Stomach (tissue), 9 donors: ENCODE results near the gene NTRK2. TPM values are rescaled to one million over a fixed set of nuclear protein-coding genes. Genes with fewer than 3 reads are reported as not detected.

Source experiments
- DNase-seq, 2 donors: peaks; one replicate each; pipeline versions ENCODE4 v3.0.0 to v3.0.0-alpha.2; 2013 to 2019
- H3K27ac ChIP-seq, 5 donors: fragments of 200-600 bp in 4 of 5; sonication (generic) in 4 of 5; one replicate each; pipeline ENCODE4 v1.5.1; 2013 to 2019; ENCODE audit warnings: mild to moderate bottlenecking in 1 of 5, moderate library complexity in 1 of 5
- H3K27me3 ChIP-seq, 3 donors: fragments of 200-600 bp; sonication (generic); one replicate each; pipeline ENCODE4 v1.5.1; 2017 to 2019; ENCODE audit warnings: mixed run types in 1 of 3
- H3K36me3 ChIP-seq, 4 donors: fragments of 200-600 bp; sonication (generic); 1 replicate in 3 of 4; 2 replicates in 1 of 4; pipeline ENCODE4 v1.5.1; 2016 to 2019
- H3K4me1 ChIP-seq, 4 donors: fragments of 200-600 bp; sonication (generic); one replicate each; pipeline ENCODE4 v1.5.1; 2016 to 2019
- H3K4me3 ChIP-seq, 4 donors: fragments of 200-600 bp; sonication (generic) in 3 of 4; one replicate each; pipeline ENCODE4 v1.5.1; 2016 to 2019; ENCODE audit warnings: mild to moderate bottlenecking in 1 of 4
- H3K9me3 ChIP-seq, 4 donors: fragments of 200-600 bp; sonication (generic); one replicate each; pipeline ENCODE4 v1.5.1; 2016 to 2019
- CTCF ChIP-seq, 7 experiments: fragments of 450-650 bp in 4 of 7; fragments of 200-600 bp in 3 of 7; sonication (generic) in 3 of 7; IDR thresholded peaks; one replicate each; pipeline ENCODE4 v1.5.1; 2016 to 2019; ENCODE audit warnings: antibody characterized with exemption in 7 of 7, control low read depth in 2 of 7, mild to moderate bottlenecking in 1 of 7
- EP300 ChIP-seq: sonication (generic); formaldehyde crosslinking; IDR thresholded peaks from one replicate; pipeline ENCODE4 v1.6.1; 2017; ENCODE audit warnings: antibody characterized with exemption
- POLR2A ChIP-seq, 4 donors: fragments of 450-650 bp; IDR thresholded peaks; one replicate each; pipeline ENCODE4 v1.6.1; 2016; ENCODE audit warnings: antibody characterized with exemption in 4 of 4, control low read depth in 2 of 4, mild to moderate bottlenecking in 1 of 4, moderate library complexity in 1 of 4
- POLR2AphosphoS5 ChIP-seq, 3 donors: sonication (generic); formaldehyde crosslinking; IDR thresholded peaks; one replicate each; pipeline ENCODE4 v1.6.1; 2016; ENCODE audit warnings: antibody characterized with exemption in 3 of 3
- WGBS, 5 donors: extraction: QIAGEN DNeasy Blood & Tissue Kit in 3 of 5; methylation state at CpG; one replicate each; pipeline versions ENCODE4 v1.1.5 to v1.1.7; 2013 to 2018; 5-methylcytosine and 5-hydroxymethylcytosine counted together
- intact Hi-C: fragments of 100-400 bp; cut with DNase I; formaldehyde crosslinking; loops from one replicate; pipeline ENCODE4 v1.15.1; 2023; ENCODE audit warnings: low total_unique reads
- polyA plus RNA-seq, 3 donors: library from polyadenylated mRNA; stranded (reverse); fragments of 200-250 nt; gene quantifications; one replicate each; pipeline ENCODE4 v1.2.3, GENCODE V29; 2013
- total RNA-seq, 5 donors: library from RNA; depleted of rRNA; stranded (reverse); fragments of >200 nt; gene quantifications; one replicate each; pipeline versions ENCODE4 v1.1.0 to v1.2.3, GENCODE V29; 2014 to 2016
- donor health status: healthy with polysubstance abuse.
- donor health status: Bipolar disorder and iron deficiency.
- donor health status: healthy.

The NTRK2 gene
- total and polyA plus RNA-seq, 8 donors = 0.06 to 8.8 (median 2.6) TPM

GRCh38 chr9:84899326-84899725, 229.8 kb downstream of the NTRK2 start:
- H3K4me1 ChIP-seq = no peaks in the 10 kb centered on the region
- no peaks in the 10 kb centered on the region for H3K36me3 ChIP-seq
- no peaks in the 10 kb centered on the region for H3K9me3 ChIP-seq
- WGBS, 5 donors = 79 to 93% (median 88%) methylated on average over 2 of the region's 2 CpGs
- TF ChIP-seq POLR2AphosphoS5 (IDR thresholded peaks at IDR 0.05) (no peak), CTCF (IDR thresholded peaks at IDR 0.05) (no peak), EP300 (no peak), POLR2A (IDR thresholded peaks at IDR 0.05) (no peak)
- intact Hi-C loops = no loop called here
- no peak overlapping the region for H3K4me3 ChIP-seq
- no peaks in the 10 kb centered on the region for H3K27me3 ChIP-seq
- no peak for DNase-seq
- no peak overlapping the region for H3K27ac ChIP-seq

- no peaks in the 10 kb centered on the region for H3K27me3 ChIP-seq
- TF ChIP-seq EP300 (no peak), CTCF (IDR thresholded peaks at IDR 0.05) (no peak), POLR2A (IDR thresholded peaks at IDR 0.05) (no peak), POLR2AphosphoS5 (IDR thresholded peaks at IDR 0.05) (no peak)
- no peak overlapping the region for H3K4me3 ChIP-seq
- H3K9me3 ChIP-seq = no peaks in the 10 kb centered on the region
- no peaks in the 10 kb centered on the region for H3K36me3 ChIP-seq
- WGBS, 5 donors = 31 to 67% (median 49%) methylated on average over 2 of the region's 2 CpGs
- DNase-seq = peak in 1 of 2 donors; percentile 44
- H3K27ac ChIP-seq = no peak overlapping the region
- H3K4me1 ChIP-seq = no peaks in the 10 kb centered on the region
- intact Hi-C loops = no loop called here
These were observed 230.9 kb downstream of the NTRK2 start for GRCh38 chr9:84900421-84900820.

- TF ChIP-seq EP300 (no peak), POLR2A (IDR thresholded peaks at IDR 0.05) (no peak), POLR2AphosphoS5 (IDR thresholded peaks at IDR 0.05) (no peak), CTCF (IDR thresholded peaks at IDR 0.05) (no peak)
- DNase-seq = no peak
These were observed 234.4 kb downstream of the NTRK2 start for GRCh38 chr9:84903963-84904362.

GRCh38 chr9:84916769-84917168, 247.2 kb downstream of the NTRK2 start:
- Histone ChIP-seq H3K27ac (no peak overlapping the region), H3K9me3 (no peaks in the 10 kb centered on the region), H3K4me3 (no peak overlapping the region), H3K27me3 (no peaks in the 10 kb centered on the region), H3K4me1 (no peaks in the 10 kb centered on the region), H3K36me3 (no peaks in the 10 kb centered on the region)
- intact Hi-C loops = no loop called here
- no peak for DNase-seq
- TF ChIP-seq POLR2A (IDR thresholded peaks at IDR 0.05) = no peak
- TF ChIP-seq POLR2AphosphoS5 (IDR thresholded peaks at IDR 0.05) = no peak
- no peak for TF ChIP-seq CTCF (IDR thresholded peaks at IDR 0.05)
- no peak for TF ChIP-seq EP300
- 74 to 86% (median 83%) methylated on average over 2 of the region's 2 CpGs for WGBS, 5 donors

More at GRCh38 chr9:84903963-84904362, 234.4 kb downstream of the NTRK2 start:
- intact Hi-C loops = no loop called here
- Histone ChIP-seq H3K4me3 (no peak overlapping the region), H3K36me3 (no peaks in the 10 kb centered on the region), H3K4me1 (no peaks in the 10 kb centered on the region), H3K27me3 (no peaks in the 10 kb centered on the region), H3K27ac (no peak overlapping the region), H3K9me3 (no peaks in the 10 kb centered on the region)
- 68 to 86% (median 70%) methylated on average over 2 of the region's 2 CpGs for WGBS, 5 donors
